Neuronal stem cell (in vitro differentiated cells): Measurements from ENCODE around the gene SLC40A1. TPM values are rescaled to one million over a fixed set of nuclear protein-coding genes. Genes with fewer than 3 reads are reported as not detected.
A peak's percentile ranks its signal among the peaks of the same experiment; 100 is the strongest.

ENCODE experiments used
- DNase-seq: peaks from one replicate; pipeline ENCODE4 v3.0.0-alpha.2; 2013; ENCODE audit warnings: low spot score
- H2AFZ ChIP-seq: one replicate; pipeline ENCODE4 v1.6.1; 2013; ENCODE audit warnings: mild to moderate bottlenecking, low read length, inconsistent platforms
- H2AK5ac ChIP-seq: 2 replicates; pipeline ENCODE4 v1.6.1; 2013; ENCODE audit warnings: low read depth, mild to moderate bottlenecking, inconsistent platforms, low read length, moderate library complexity, mixed read lengths
- H2BK120ac ChIP-seq: 2 replicates; pipeline ENCODE4 v1.6.1; 2013; ENCODE audit warnings: low read depth, mild to moderate bottlenecking, inconsistent platforms, low read length, moderate library complexity, mixed read lengths
- H2BK12ac ChIP-seq: one replicate; pipeline ENCODE4 v1.6.1; 2013; ENCODE audit warnings: low read length, inconsistent platforms
- H2BK15ac ChIP-seq: 2 replicates; pipeline ENCODE4 v1.6.1; 2013; ENCODE audit warnings: mild to moderate bottlenecking, low read length, inconsistent platforms, mixed read lengths
- H2BK5ac ChIP-seq: one replicate; pipeline ENCODE4 v1.6.1; 2013; ENCODE audit warnings: inconsistent platforms, mild to moderate bottlenecking, low read length, moderate library complexity
- H3K14ac ChIP-seq: one replicate; pipeline ENCODE4 v1.6.1; 2013; ENCODE audit warnings: low read length, inconsistent platforms
- H3K18ac ChIP-seq: 2 replicates; pipeline ENCODE4 v1.6.1; 2013; ENCODE audit warnings: low read length, inconsistent platforms
- H3K23ac ChIP-seq: 2 replicates; pipeline ENCODE4 v1.6.1; 2013; ENCODE audit warnings: low read depth, mild to moderate bottlenecking, mixed read lengths, low read length, inconsistent platforms; ENCODE audit not compliant: poor library complexity
- H3K27ac ChIP-seq: replicated peaks from 3 replicates; pipeline ENCODE4 v1.5.1; 2013; ENCODE audit warnings: low read length, inconsistent platforms
- H3K27me3 ChIP-seq, 3 experiments: 2 replicates each; pipeline ENCODE4 v1.6.1; 2013; ENCODE audit warnings: low read length in 3 of 3, mild to moderate bottlenecking in 2 of 3, inconsistent platforms in 1 of 3, low read depth in 1 of 3, mixed read lengths in 1 of 3, moderate library complexity in 1 of 3; ENCODE audit not compliant: control insufficient read depth in 3 of 3, insufficient read depth in 3 of 3
- H3K36me3 ChIP-seq, 2 donors: replicated peaks in 1 of 2; 2 replicates each; pipeline ENCODE4 v1.6.1; 2013; ENCODE audit warnings: low read length in 2 of 2; ENCODE audit not compliant: control insufficient read depth in 2 of 2, insufficient read depth in 2 of 2
- H3K4ac ChIP-seq: 2 replicates; pipeline ENCODE4 v1.6.1; 2013; ENCODE audit warnings: inconsistent platforms, mild to moderate bottlenecking, low read length, moderate library complexity
- H3K4me1 ChIP-seq, 2 donors: 1 replicate in 1 of 2; 2 replicates in 1 of 2; pipeline ENCODE4 v1.6.1; 2013; ENCODE audit warnings: low read length in 2 of 2, low read depth in 1 of 2; ENCODE audit not compliant: control insufficient read depth in 2 of 2, insufficient read depth in 1 of 2
- H3K4me2 ChIP-seq: one replicate; pipeline ENCODE4 v1.6.1; 2013; ENCODE audit warnings: mild to moderate bottlenecking, low read length, inconsistent platforms; ENCODE audit not compliant: insufficient read depth, poor library complexity, severe bottlenecking
- H3K4me3 ChIP-seq, 2 donors: 2 replicates each; pipeline ENCODE4 v1.5.1; 2013; ENCODE audit warnings: low read length in 2 of 2, mild to moderate bottlenecking in 2 of 2, inconsistent platforms in 1 of 2, moderate library complexity in 1 of 2
- H3K79me1 ChIP-seq: one replicate; pipeline ENCODE4 v1.6.1; 2013; ENCODE audit warnings: low read depth, mild to moderate bottlenecking, inconsistent platforms, low read length, moderate library complexity
- H3K9ac ChIP-seq: one replicate; pipeline ENCODE4 v1.6.1; 2013; ENCODE audit warnings: mild to moderate bottlenecking, low read depth, low read length, inconsistent platforms; ENCODE audit not compliant: poor library complexity
- H3K9me3 ChIP-seq, 2 donors: replicated peaks in 1 of 2; 2 replicates each; pipeline versions ENCODE3 to v1.6.1; 2013; ENCODE audit warnings: low read length in 2 of 2, mild to moderate bottlenecking in 2 of 2, inconsistent platforms in 1 of 2, low read depth in 1 of 2, mixed read lengths in 1 of 2, moderate library complexity in 1 of 2; ENCODE audit not compliant: control insufficient read depth in 2 of 2, insufficient read depth in 1 of 2
- H4K8ac ChIP-seq: one replicate; pipeline ENCODE4 v1.6.1; 2013; ENCODE audit warnings: low read depth, mild to moderate bottlenecking, inconsistent platforms, low read length, moderate library complexity
- H4K91ac ChIP-seq: one replicate; pipeline ENCODE4 v1.6.1; 2013; ENCODE audit warnings: low read length, low read depth, mild to moderate bottlenecking, inconsistent platforms; ENCODE audit not compliant: poor library complexity
- WGBS, 2 donors: extraction: QIAGEN DNeasy Blood & Tissue Kit; methylation state at CpG; one replicate each; pipeline ENCODE4 v1.1.7; 2013; ENCODE audit warnings: missing lambda C conversion rate in 2 of 2, mixed read lengths in 1 of 2; ENCODE audit not compliant: insufficient read length in 2 of 2, insufficient replicate concordance in 1 of 2; ENCODE audit errors: extremely low coverage in 2 of 2; 5-methylcytosine and 5-hydroxymethylcytosine counted together
- polyA plus RNA-seq, 2 experiments: library from polyadenylated mRNA; stranded (reverse); fragments of 200-250 nt; gene quantifications; one replicate each; pipeline ENCODE4 v1.2.3, GENCODE V29; 2013

The SLC40A1 gene
- polyA plus RNA-seq (2013, experiment 1 of 2), result 0.43 TPM
- 0.44 TPM for polyA plus RNA-seq (2013, experiment 2 of 2)

- DNase-seq, result peak; percentile 67
- H3K4me2 ChIP-seq, result peak within 1 kb of the TSS; percentile 90
- peak within 1 kb of the TSS; percentile 30 for H2BK15ac ChIP-seq
- H3K4ac ChIP-seq, result no peak within 1 kb of the TSS
- peak within 1 kb of the TSS; percentile 62 to 85 for H3K4me3 ChIP-seq
- H3K4me1 ChIP-seq, result peaks cover 2 to 5% of the 10 kb centered on the region in 2 donors
- no peak within 1 kb of the TSS for H3K14ac ChIP-seq
- H2BK5ac ChIP-seq, result peak within 1 kb of the TSS; percentile 19
- H3K9ac ChIP-seq, result peak within 1 kb of the TSS; percentile 32
- H2AFZ ChIP-seq, result peak within 1 kb of the TSS; percentile 99
- H2BK120ac ChIP-seq, result no peak within 1 kb of the TSS
- WGBS, 2 donors, result no CpG with 5 or more reads among the region's 78 CpGs
- no peak within 1 kb of the TSS for H4K91ac ChIP-seq
- H3K27ac ChIP-seq, result no peak within 1 kb of the TSS
- no peak within 1 kb of the TSS for H2BK12ac ChIP-seq
- H3K36me3 ChIP-seq, result no peaks in the 10 kb centered on the region
- H2AK5ac ChIP-seq, result no peak within 1 kb of the TSS
- peaks cover 9 to 41% (median 39%) of the 10 kb centered on the region in 3 experiments for H3K27me3 ChIP-seq
- H3K23ac ChIP-seq, result peak within 1 kb of the TSS; percentile 48
- H3K9me3 ChIP-seq, result peaks cover 1 to 6% of the 10 kb centered on the region in 2 donors
- no peak within 1 kb of the TSS for H4K8ac ChIP-seq
- no peaks in the 10 kb centered on the region for H3K79me1 ChIP-seq
- peak within 1 kb of the TSS; percentile 77 for H3K18ac ChIP-seq
Observed at GRCh38 chr2:189580658-189581353, at the start of gene SLC40A1. Gene SLC40A1 (minus strand): TSS chr2:189580786. CDS start chr2:189580460, 326 bp downstream.

- Histone ChIP-seq H3K79me1 (no peaks in the 10 kb centered on the region), H3K14ac (no peak overlapping the region), H2BK15ac (no peak overlapping the region), H2BK5ac (no peak overlapping the region), H4K8ac (no peak overlapping the region), H3K9ac (no peak overlapping the region), H2AK5ac (no peak overlapping the region), H2BK12ac (no peak overlapping the region), H3K9me3 (no peaks in the 10 kb centered on the region), H4K91ac (no peak overlapping the region), H3K36me3 (no peaks in the 10 kb centered on the region), H3K4me1 (no peaks in the 10 kb centered on the region), H3K4me3 (no peak overlapping the region), H3K4me2 (no peak overlapping the region), H3K18ac (no peak overlapping the region), H3K27ac (no peak overlapping the region), H3K23ac (no peak overlapping the region), H3K4ac (no peak overlapping the region), H2AFZ (peak overlapping the region; percentile 5), H3K27me3 (no peaks in the 10 kb centered on the region), H2BK120ac (no peak overlapping the region)
- WGBS, 2 donors, result no CpG with 5 or more reads among the region's 10 CpGs
- no peak for DNase-seq
Observed at GRCh38 chr2:189629531-189630453, 49.2 kb upstream of the SLC40A1 start.

- no peak overlapping the region for H2BK12ac ChIP-seq
- no peak overlapping the region for H3K4ac ChIP-seq
- no peak overlapping the region for H3K9ac ChIP-seq
- no peaks in the 10 kb centered on the region for H3K36me3 ChIP-seq
- DNase-seq, result no peak
- WGBS, 2 donors, result no CpG with 5 or more reads among the region's 9 CpGs
- no peak overlapping the region for H3K27ac ChIP-seq
- H3K4me3 ChIP-seq, result no peak overlapping the region
- H3K18ac ChIP-seq, result no peak overlapping the region
- H3K14ac ChIP-seq, result no peak overlapping the region
- no peak overlapping the region for H4K91ac ChIP-seq
- H3K9me3 ChIP-seq, result no peaks in the 10 kb centered on the region
- H3K27me3 ChIP-seq, result no peaks in the 10 kb centered on the region
- no peaks in the 10 kb centered on the region for H3K4me1 ChIP-seq
- H4K8ac ChIP-seq, result no peak overlapping the region
- H2AK5ac ChIP-seq, result no peak overlapping the region
- H2BK5ac ChIP-seq, result no peak overlapping the region
- no peak overlapping the region for H2BK120ac ChIP-seq
- no peak overlapping the region for H2AFZ ChIP-seq
- H2BK15ac ChIP-seq, result no peak overlapping the region
- H3K4me2 ChIP-seq, result no peak overlapping the region
- no peaks in the 10 kb centered on the region for H3K79me1 ChIP-seq
- H3K23ac ChIP-seq, result no peak overlapping the region
Observed at GRCh38 chr2:189628817-189629530, 48.4 kb upstream of the SLC40A1 start.
